ENCODE data around the gene GPR161.

The GPR161 gene

GRCh38 chr1:168105846-168106245, 30.9 kb downstream of the GPR161 start:
- no peak for DNase-seq (ENCODE audit: low spot score)

- no peak for DNase-seq (ENCODE audit: low spot score)
Measured at GRCh38 chr1:168104535-168104934, 32.2 kb downstream of the GPR161 start.

GRCh38 chr1:168102487-168102886, 34.2 kb downstream of the GPR161 start:
- no peak for DNase-seq (ENCODE audit: low spot score)

- DNase-seq (ENCODE audit: low spot score): no peak
Measured at GRCh38 chr1:168101336-168101735, 35.4 kb downstream of the GPR161 start.

- DNase-seq (ENCODE audit: low spot score): no peak
Measured at GRCh38 chr1:168100315-168101002, 36.3 kb downstream of the GPR161 start.

- no peak for DNase-seq (ENCODE audit: low spot score)
Measured at GRCh38 chr1:168099337-168099801, 37.4 kb downstream of the GPR161 start.

GRCh38 chr1:168098534-168099320, 38.0 kb downstream of the GPR161 start:
- DNase-seq (ENCODE audit: low spot score): no peak

GRCh38 chr1:168097921-168098528, 38.7 kb downstream of the GPR161 start:
- no peak for DNase-seq (ENCODE audit: low spot score)

- DNase-seq (ENCODE audit: low spot score): peak; percentile 21
Measured at GRCh38 chr1:168096296-168097165, 40.2 kb downstream of the GPR161 start.

- no peak for DNase-seq (ENCODE audit: low spot score)
Measured at GRCh38 chr1:168095476-168095875, 41.3 kb downstream of the GPR161 start.

- no peak for DNase-seq (ENCODE audit: low spot score)
Measured at GRCh38 chr1:168093616-168094015, 43.1 kb downstream of the GPR161 start.

- DNase-seq (ENCODE audit: low spot score): no peak
Measured at GRCh38 chr1:168092566-168093355, 44.0 kb downstream of the GPR161 start.

- peak; percentile 43 for DNase-seq (ENCODE audit: low spot score)
Measured at GRCh38 chr1:168091720-168092550, 44.8 kb downstream of the GPR161 start.

- no peak for DNase-seq (ENCODE audit: low spot score)
Measured at GRCh38 chr1:168091063-168091462, 45.7 kb downstream of the GPR161 start.

GRCh38 chr1:168090395-168090794, 46.3 kb downstream of the GPR161 start:
- DNase-seq (ENCODE audit: low spot score): no peak

GRCh38 chr1:168089979-168090337, 46.8 kb downstream of the GPR161 start:
- no peak for DNase-seq (ENCODE audit: low spot score)

GRCh38 chr1:168089326-168089978, 47.3 kb downstream of the GPR161 start:
- DNase-seq (ENCODE audit: low spot score): no peak

GRCh38 chr1:168088511-168089325, 48.0 kb downstream of the GPR161 start:
- no peak for DNase-seq (ENCODE audit: low spot score)

- DNase-seq (ENCODE audit: low spot score): no peak
Measured at GRCh38 chr1:168087696-168088095, 49.0 kb downstream of the GPR161 start.

Data from ecto neural progenitor cell (in vitro differentiated cells).